ENCODE results near the gene RBMS2. TPM values are rescaled to one million over a fixed set of nuclear protein-coding genes. Genes with fewer than 3 reads are reported as not detected.

The RBMS2 gene
- total RNA-seq, 2 donors from 2014 or later = 33.4 to 40.2 TPM

DNA sequence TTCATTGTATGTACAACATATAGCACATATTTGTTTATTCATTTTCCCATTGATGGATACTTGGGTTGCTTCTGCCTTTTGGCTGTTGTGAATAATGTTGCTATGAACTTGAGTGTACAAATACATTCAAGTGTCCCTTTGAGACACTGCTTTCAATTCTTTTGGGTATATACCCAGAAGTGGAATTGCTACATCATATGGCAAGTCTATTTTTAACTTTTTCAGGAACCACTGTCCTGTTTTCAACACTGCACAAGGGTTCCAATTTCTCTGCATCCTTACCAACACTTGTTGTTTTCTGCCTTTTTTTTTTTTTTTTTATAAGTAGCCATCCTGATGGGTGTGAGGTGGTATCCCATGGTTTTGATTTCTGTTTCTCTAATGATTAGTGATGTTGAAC is 15.9 kb downstream of the RBMS2 start:
- TF ChIP-seq, protein P1, sequence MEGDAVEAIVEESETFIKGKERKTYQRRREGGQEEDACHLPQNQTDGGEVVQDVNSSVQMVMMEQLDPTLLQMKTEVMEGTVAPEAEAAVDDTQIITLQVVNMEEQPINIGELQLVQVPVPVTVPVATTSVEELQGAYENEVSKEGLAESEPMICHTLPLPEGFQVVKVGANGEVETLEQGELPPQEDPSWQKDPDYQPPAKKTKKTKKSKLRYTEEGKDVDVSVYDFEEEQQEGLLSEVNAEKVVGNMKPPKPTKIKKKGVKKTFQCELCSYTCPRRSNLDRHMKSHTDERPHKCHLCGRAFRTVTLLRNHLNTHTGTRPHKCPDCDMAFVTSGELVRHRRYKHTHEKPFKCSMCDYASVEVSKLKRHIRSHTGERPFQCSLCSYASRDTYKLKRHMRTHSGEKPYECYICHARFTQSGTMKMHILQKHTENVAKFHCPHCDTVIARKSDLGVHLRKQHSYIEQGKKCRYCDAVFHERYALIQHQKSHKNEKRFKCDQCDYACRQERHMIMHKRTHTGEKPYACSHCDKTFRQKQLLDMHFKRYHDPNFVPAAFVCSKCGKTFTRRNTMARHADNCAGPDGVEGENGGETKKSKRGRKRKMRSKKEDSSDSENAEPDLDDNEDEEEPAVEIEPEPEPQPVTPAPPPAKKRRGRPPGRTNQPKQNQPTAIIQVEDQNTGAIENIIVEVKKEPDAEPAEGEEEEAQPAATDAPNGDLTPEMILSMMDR (IDR thresholded peaks at IDR 0.05) = no peak
- H3K27ac ChIP-seq = no peak overlapping the region
- H3K27me3 ChIP-seq (replicated peaks; ENCODE audit: insufficient read depth) = no peaks in the 10 kb centered on the region
- DNase-seq (ENCODE audit: low spot score) (no peak), ATAC-seq (ENCODE audit: insufficient number of reproducible peaks, low FRiP score, low read depth) (no peak)
- no peaks in the 10 kb centered on the region for H3K9me3 ChIP-seq
- H3K36me3 ChIP-seq = no peaks in the 10 kb centered on the region
- no peak overlapping the region for H3K4me3 ChIP-seq
- H3K4me1 ChIP-seq (ENCODE audit: control insufficient read depth in 1 of 2, low read depth in 2 of 2) = peaks cover 0 to 6% of the 10 kb centered on the region in 2 donors

DNA sequence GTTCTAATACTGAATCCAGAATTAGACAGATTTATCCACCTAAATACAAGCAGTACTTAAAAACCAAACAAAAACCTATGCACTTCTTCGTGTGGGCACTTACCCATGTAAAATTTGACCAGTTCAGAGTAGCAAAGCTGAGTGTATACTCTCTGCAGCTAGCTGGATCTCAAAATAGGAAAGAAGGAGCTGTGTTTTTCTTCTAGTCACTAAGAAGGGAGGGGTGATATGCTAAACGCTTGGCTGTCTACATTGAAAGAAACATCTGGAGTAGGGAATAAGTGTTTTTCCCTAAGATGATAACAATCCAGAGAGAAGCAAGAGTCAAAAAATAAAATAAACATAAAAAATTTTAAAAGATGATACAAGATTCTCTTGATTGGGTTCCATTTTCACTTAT is 20.0 kb downstream of the RBMS2 start:
- no peak for ATAC-seq (ENCODE audit: insufficient number of reproducible peaks, low FRiP score, low read depth)
- TF ChIP-seq, protein P1 (IDR thresholded peaks at IDR 0.05) = no peak
- no peak for DNase-seq (ENCODE audit: low spot score)

DNA sequence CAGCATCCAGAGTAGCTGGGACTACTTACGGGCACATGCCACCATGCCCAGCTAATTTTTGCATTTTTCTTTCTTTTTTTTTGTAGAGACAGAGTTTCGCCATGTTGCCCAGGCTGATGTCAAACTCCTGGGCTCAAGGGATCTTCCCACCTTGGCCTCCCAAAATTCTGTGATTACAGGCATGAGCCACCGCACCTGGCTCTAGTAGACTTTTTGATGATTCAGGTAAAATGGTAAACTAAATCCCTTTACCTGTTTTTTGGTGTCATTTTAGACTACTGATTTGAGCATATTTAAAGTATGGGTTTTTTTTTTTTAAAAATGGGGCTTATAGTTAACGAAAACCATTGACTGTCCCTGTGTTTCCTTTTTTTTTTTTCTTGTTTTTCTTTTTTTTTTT is 20.5 kb downstream of the RBMS2 start:
- ATAC-seq (ENCODE audit: insufficient number of reproducible peaks, low FRiP score, low read depth) (no peak), DNase-seq (ENCODE audit: low spot score) (no peak)
- no peaks in the 10 kb centered on the region for H3K36me3 ChIP-seq
- TF ChIP-seq, protein P1 (IDR thresholded peaks at IDR 0.05) = no peak
- H3K4me1 ChIP-seq (ENCODE audit: control insufficient read depth in 1 of 2, low read depth in 2 of 2) = peaks cover 0 to 4% of the 10 kb centered on the region in 2 donors
- no peak overlapping the region for H3K27ac ChIP-seq
- no peaks in the 10 kb centered on the region for H3K9me3 ChIP-seq
- no peaks in the 10 kb centered on the region for H3K27me3 ChIP-seq (replicated peaks; ENCODE audit: insufficient read depth)
- H3K4me3 ChIP-seq = no peak overlapping the region

More for the DNA sequence above, 20.0 kb downstream of the RBMS2 start:
- no peaks in the 10 kb centered on the region for H3K27me3 ChIP-seq (replicated peaks; ENCODE audit: insufficient read depth)
- peaks cover 0 to 6% of the 10 kb centered on the region in 2 donors for H3K4me1 ChIP-seq (ENCODE audit: control insufficient read depth in 1 of 2, low read depth in 2 of 2)
- no peaks in the 10 kb centered on the region for H3K36me3 ChIP-seq
- H3K27ac ChIP-seq = no peak overlapping the region
- H3K9me3 ChIP-seq = no peaks in the 10 kb centered on the region
- H3K4me3 ChIP-seq = no peak overlapping the region

DNA sequence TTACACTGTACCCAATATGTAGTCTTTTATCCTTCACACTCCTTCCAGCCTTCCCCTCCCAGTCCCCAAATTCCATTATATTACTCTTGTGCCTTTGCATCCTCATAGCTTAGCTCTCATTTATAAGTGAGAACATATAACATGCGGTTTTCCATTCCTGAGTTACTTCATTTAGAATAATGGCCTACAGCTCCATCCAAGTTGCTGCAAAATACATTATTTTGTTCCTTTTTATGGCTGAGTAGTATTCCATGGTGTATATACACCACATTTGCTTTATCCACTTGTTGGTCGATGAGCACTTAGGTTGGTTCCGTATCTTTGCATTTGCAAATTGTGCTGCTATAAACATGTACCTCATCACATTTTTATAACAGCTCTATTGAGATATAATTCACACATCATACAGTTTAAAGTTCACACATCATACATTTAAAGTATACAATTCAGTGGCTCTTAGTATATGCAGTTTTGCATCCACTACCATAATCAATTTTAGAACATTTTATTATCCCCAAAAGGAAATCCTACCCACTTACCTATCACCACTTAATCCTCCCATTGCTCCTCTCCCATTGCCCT is 23.5 kb downstream of the RBMS2 start:
- Histone ChIP-seq H3K4me1 (ENCODE audit: control insufficient read depth in 1 of 2, low read depth in 2 of 2) (no peaks in the 10 kb centered on the region), H3K36me3 (no peaks in the 10 kb centered on the region), H3K27me3 (replicated peaks; ENCODE audit: insufficient read depth) (no peaks in the 10 kb centered on the region), H3K27ac (no peak overlapping the region), H3K9me3 (no peaks in the 10 kb centered on the region), H3K4me3 (no peak overlapping the region)
- no peak for ATAC-seq (ENCODE audit: insufficient number of reproducible peaks, low FRiP score, low read depth)
- DNase-seq (ENCODE audit: low spot score) = no peak
- TF ChIP-seq, protein P1 (IDR thresholded peaks at IDR 0.05) = no peak

DNA sequence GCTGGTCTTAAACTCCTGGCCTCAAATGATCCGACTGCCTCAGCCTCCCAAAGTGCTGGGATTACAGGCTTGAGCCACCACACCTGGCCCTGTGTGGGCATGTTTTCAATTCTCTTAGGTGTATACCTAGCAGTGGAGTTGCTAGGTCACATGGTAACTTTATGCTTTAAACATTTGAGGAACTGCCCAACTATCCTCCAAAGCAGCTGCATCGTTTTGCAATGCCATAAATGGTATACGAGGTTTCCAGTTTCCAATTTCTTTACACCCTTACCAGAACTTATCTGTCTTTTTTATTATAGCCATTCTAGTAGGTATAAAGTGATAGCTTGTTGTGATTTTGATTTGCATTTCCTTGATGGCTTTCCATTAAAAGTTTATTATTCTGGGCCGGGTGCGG is 25.1 kb downstream of the RBMS2 start:
- TF ChIP-seq, protein P1 (IDR thresholded peaks at IDR 0.05) = no peak
- Histone ChIP-seq H3K27me3 (replicated peaks; ENCODE audit: insufficient read depth) (no peaks in the 10 kb centered on the region), H3K4me3 (no peak overlapping the region), H3K36me3 (no peaks in the 10 kb centered on the region), H3K4me1 (ENCODE audit: control insufficient read depth in 1 of 2, low read depth in 2 of 2) (no peaks in the 10 kb centered on the region), H3K9me3 (no peaks in the 10 kb centered on the region), H3K27ac (no peak overlapping the region)
- no peak for ATAC-seq (ENCODE audit: insufficient number of reproducible peaks, low FRiP score, low read depth)
- DNase-seq (ENCODE audit: low spot score) = no peak
